Gastroesophageal sphincter (tissue), 3 donors: ENCODE measurements around the gene SNX33.

Experiments
- CTCF ChIP-seq, 4 experiments: fragments of 200-600 bp in 2 of 4; fragments of 450-650 bp in 2 of 4; sonication (generic) in 1 of 4; IDR thresholded peaks; one replicate each; pipeline ENCODE4 v1.5.1; 2017 to 2019; ENCODE audit warnings: antibody characterized with exemption in 4 of 4, mild to moderate bottlenecking in 2 of 4, moderate library complexity in 2 of 4
- EP300 ChIP-seq: sonication (generic); formaldehyde crosslinking; IDR thresholded peaks from one replicate; pipeline ENCODE4 v1.6.1; 2017; ENCODE audit warnings: antibody characterized with exemption, mild to moderate bottlenecking
- POLR2AphosphoS5 ChIP-seq: sonication (generic); formaldehyde crosslinking; IDR thresholded peaks from one replicate; pipeline ENCODE4 v1.6.1; 2017; ENCODE audit warnings: antibody characterized with exemption

GRCh38 chr15:75661756-75662140 is 14.0 kb downstream of the SNX33 start:
- TF ChIP-seq CTCF (IDR thresholded peaks at IDR 0.05), result no peak
- TF ChIP-seq EP300, result no peak
- TF ChIP-seq POLR2AphosphoS5, result no peak
